K562 (cell line): ENCODE data around the gene PIK3CG. TPM values are rescaled to one million over a fixed set of nuclear protein-coding genes. Genes with fewer than 3 reads are reported as not detected.

Experiments
- ATAC-seq: fragments of 200-7000 bp; cut with Tn5 transposase; 3 replicates; pipeline ENCODE4 v1.9.1; 2020; ENCODE audit warnings: moderate library complexity
- BruUV-seq: library from RNA; stranded (reverse); fragments of 400-500 nt; replicated peaks from 2 replicates; lab custom pipeline; 2021; lab: Mats Ljungman, UMichigan
- CTCF ChIA-PET: fragments of 300-600 bp; formaldehyde crosslinking; extraction: SDS; loops from one replicate; lab custom pipeline; 2021; ENCODE audit warnings: low intra/inter-chr PET ratio; lab: Yijun Ruan, JAX
- POLR2A ChIA-PET: fragments of 300-600, 350-650 bp; sonication (Branson Sonifier 250); formaldehyde crosslinking; extraction: SDS; loops from one replicate; lab custom pipeline; 2021; ENCODE audit warnings: antibody characterized with exemption, inconsistent platforms; lab: Yijun Ruan, JAX
- DNase-seq, 4 experiments: peaks; one replicate each; pipeline versions ENCODE4 v3.0.0 to v3.0.0-alpha.2; 2011 to 2018; ENCODE audit warnings: low spot score in 3 of 4, mixed read lengths in 3 of 4; ENCODE audit errors: extremely low read depth in 1 of 4
- FAIRE-seq: peaks from 2 replicates; lab custom pipeline; 2011; peaks lifted over from hg19 to GRCh38; lab: Jason Lieb, UNC
- H2AFZ ChIP-seq: 2 replicates; pipeline ENCODE4 v1.6.0; 2011; ENCODE audit warnings: low read depth, low read length, control low read depth, inconsistent platforms
- H3K27ac ChIP-seq: fragments of 200-600 bp; 3 replicates; pipeline ENCODE4 v1.8.0; 2011; ENCODE audit warnings: low read depth, mild to moderate bottlenecking, control low read depth, inconsistent platforms, low read length, moderate library complexity, mixed read lengths; ENCODE audit errors: extremely low read depth
- H3K27me3 ChIP-seq, 2 experiments: fragments of 300-600 bp in 1 of 2; 2 replicates in 1 of 2; 3 replicates in 1 of 2; pipeline versions ENCODE4 v1.6.0 to v1.8.0; 2011; ENCODE audit warnings: inconsistent platforms in 2 of 2, low read length in 2 of 2, mild to moderate bottlenecking in 1 of 2, mixed read lengths in 1 of 2, moderate library complexity in 1 of 2; ENCODE audit not compliant: control insufficient read depth in 2 of 2, insufficient read depth in 2 of 2
- H3K36me3 ChIP-seq: fragments of 300-600 bp; 3 replicates; pipeline ENCODE4 v1.8.0; 2011; ENCODE audit warnings: mild to moderate bottlenecking, low read length, inconsistent platforms; ENCODE audit not compliant: control insufficient read depth, insufficient read depth
- H3K4me1 ChIP-seq, 2 experiments: fragments of 200-600 bp in 1 of 2; replicated peaks in 1 of 2; 2 replicates in 1 of 2; 3 replicates in 1 of 2; pipeline versions ENCODE4 v1.5.1 to v1.8.0; 2011; ENCODE audit warnings: inconsistent platforms in 2 of 2, low read length in 2 of 2, mild to moderate bottlenecking in 1 of 2, mixed read lengths in 1 of 2, moderate library complexity in 1 of 2; ENCODE audit not compliant: control insufficient read depth in 2 of 2, insufficient read depth in 2 of 2
- H3K4me2 ChIP-seq: 2 replicates; pipeline ENCODE4 v1.6.1; 2011; ENCODE audit warnings: low read length, control low read depth, inconsistent platforms, mixed read lengths; ENCODE audit not compliant: insufficient read depth
- H3K4me3 ChIP-seq: fragments of 200-600 bp; sonication (generic), shearing (Covaris generic); 2 replicates; pipeline ENCODE4 v1.5.1; 2016; ENCODE audit warnings: control low read depth, inconsistent platforms
- H3K79me2 ChIP-seq: fragments of 200-600 bp; 3 replicates; pipeline ENCODE4 v1.8.0; 2011; ENCODE audit warnings: low read length, inconsistent platforms; ENCODE audit not compliant: control insufficient read depth, insufficient read depth
- H3K9ac ChIP-seq, 2 experiments: 2 replicates each; pipeline versions ENCODE4 v1.6.0 to v1.6.1; 2011; ENCODE audit warnings: low read depth in 2 of 2, low read length in 2 of 2, control low read depth in 1 of 2, inconsistent platforms in 1 of 2, mild to moderate bottlenecking in 1 of 2, mixed read lengths in 1 of 2; ENCODE audit not compliant: insufficient read depth in 1 of 2
- H3K9me1 ChIP-seq: one replicate; pipeline ENCODE4 v1.6.0; 2011; ENCODE audit warnings: inconsistent platforms, mild to moderate bottlenecking, low read length, moderate library complexity; ENCODE audit not compliant: control insufficient read depth, insufficient read depth
- H3K9me3 ChIP-seq: replicated peaks from 2 replicates; pipeline ENCODE4 v1.5.1; 2011; ENCODE audit warnings: low read depth, low read length, inconsistent platforms; ENCODE audit not compliant: control insufficient read depth, insufficient read depth
- H4K20me1 ChIP-seq: replicated peaks from 2 replicates; pipeline ENCODE4 v1.6.1; 2011; ENCODE audit warnings: low read length, inconsistent platforms, mixed read lengths; ENCODE audit not compliant: control insufficient read depth, insufficient read depth
- MAFG ChIP-seq: fragments of 450-650 bp; conservative IDR thresholded peaks from 2 replicates; pipeline ENCODE4 v1.6.1; 2016; ENCODE audit warnings: missing genetic modification characterization, missing compliant biosample characterization
- NFIC ChIP-seq: fragments of 450-650 bp; IDR thresholded peaks from 2 replicates; pipeline ENCODE4 v1.6.1; 2017; ENCODE audit warnings: mild to moderate bottlenecking, inconsistent platforms
- SMARCC2 ChIP-seq: fragments of 450-650 bp; IDR thresholded peaks from 2 replicates; pipeline ENCODE4 v1.6.1; 2017; ENCODE audit warnings: antibody characterized with exemption, moderate library complexity, mild to moderate bottlenecking, low read depth
- ZC3H4 ChIP-seq: sonication (generic); formaldehyde crosslinking; IDR thresholded peaks from 2 replicates; pipeline ENCODE4 v1.9.0; 2021; ENCODE audit warnings: missing genetic modification reagents, borderline replicate concordance
- WGBS: fragments of 100-300 bp; shearing (Covaris generic); methylation state at CpG from one replicate; pipeline ENCODE4 v1.1.6; 2016; ENCODE audit warnings: low coverage, mixed read lengths; ENCODE audit not compliant: insufficient coverage; ENCODE audit errors: missing lambda C conversion rate; 5-methylcytosine and 5-hydroxymethylcytosine counted together
- in situ Hi-C: fragments of 300-500 bp; cut with MboI; formaldehyde crosslinking; loops from 4 replicates; pipeline ENCODE4 v1.15.0; 2018; ENCODE audit warnings: inconsistent platforms, mixed read lengths
- intact Hi-C: fragments of 100-400 bp; cut with micrococcal nuclease; formaldehyde crosslinking; loops from 2 replicates; pipeline ENCODE4 v1.14.2; 2022
- polyA plus RNA-seq, 8 experiments: library from polyadenylated mRNA; depleted of rRNA in 4 of 8; stranded (reverse) in 5 of 8; unstranded in 3 of 8; fragments of >200 nt; fragmentation: Nextera tagmentation in 2 of 8; fragmentation: Illumina TruSeq in 1 of 8; extraction: Ambion mirVana in 2 of 8; extraction: Trizol in 1 of 8; gene quantifications; 2 replicates each; pipeline versions ENCODE4 v1.2.1 to v1.2.3, GENCODE V29; 2011 to 2014; ENCODE audit warnings: inconsistent platforms in 1 of 8, missing spikeins in 1 of 8
- total RNA-seq, 7 experiments: library from RNA; depleted of rRNA in 6 of 7; stranded (reverse); fragments of >200 nt in 6 of 7; fragmentation: Illumina TruSeq in 2 of 7; extraction: Trizol in 2 of 7; gene quantifications; 2 replicates each; pipeline versions ENCODE4 v1.2.1 to v1.2.3, GENCODE V29; 2011 to 2021; ENCODE audit warnings: low replicate concordance in 1 of 7

Gene PIK3CG
- total and polyA plus RNA-seq, 9 of the 15 experiments (the other 6 are each of a cell fraction or from before 2014, with no cell fraction given) = 5.3 to 42.5 (median 29.0) TPM

- TF ChIP-seq MAFG (tag) (0 out of 2 replicates have a peak, but pooled peaks have one; percentile 4), NFIC (no peak)
Measured at GRCh38 chr7:106888204-106888603, 23.1 kb downstream of the PIK3CG start (continued).

DNA sequence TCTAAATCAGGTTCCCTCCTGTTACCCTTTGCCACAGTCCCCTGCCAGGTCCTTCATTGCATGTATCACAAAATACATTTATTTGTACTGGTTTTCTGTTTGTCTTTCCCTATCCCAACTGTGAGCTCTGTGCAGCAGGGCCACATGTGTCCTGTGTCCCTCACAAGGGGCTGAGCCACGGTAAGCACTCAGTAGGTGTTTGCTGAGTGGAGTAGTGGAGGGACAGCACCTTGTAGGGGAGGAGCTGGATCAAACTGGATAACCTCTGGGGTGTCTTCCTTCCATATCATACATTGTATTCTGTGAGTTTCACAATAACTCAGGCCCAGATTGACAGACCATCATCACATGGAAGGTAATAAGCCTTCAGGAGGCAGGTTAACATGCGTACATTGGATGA, 25.9 kb downstream of the PIK3CG start:
- ATAC-seq (no peak; the same call in 1 of the 3 replicates), DNase-seq (no peak), FAIRE-seq (no peak)
- Histone ChIP-seq H3K4me2 (no peak overlapping the region), H3K4me3 (no peak overlapping the region), H3K9me1 (no peaks in the 10 kb centered on the region), H3K9me3 (no peaks in the 10 kb centered on the region), H2AFZ (no peak overlapping the region), H4K20me1 (no peaks in the 10 kb centered on the region), H3K27me3 (no peaks in the 10 kb centered on the region), H3K4me1 (no peaks in the 10 kb centered on the region), H3K79me2 (no peaks in the 10 kb centered on the region), H3K9ac (no peak overlapping the region; a peak in 1 of 4 replicates), H3K36me3 (peaks cover 39% of the 10 kb centered on the region), H3K27ac (no peak overlapping the region)
- 69% methylated on average over 2 of the region's 2 CpGs for WGBS
- CTCF ChIA-PET = interaction anchor here (1.8 kb wide), 1 partner anchor 260 kb away, joined by 7 read pairs; no protein-coding TSS in a partner anchor
- POLR2A ChIA-PET = interaction anchor here (0.7 to 1.5 kb wide), 2 partner anchors 20 to 1196 kb away, joined by 3 to 5 read pairs; no protein-coding TSS in a partner anchor
- in situ Hi-C loops (no loop called here), intact Hi-C loops (no loop called here)
- no TSS peak for BruUV-seq
- TF ChIP-seq SMARCC2 (no peak), ZC3H4 (CRISPR knock-in tag) (0 out of 2 replicates have a peak, but pooled peaks have one; percentile 55)
